ENCODE data around the gene PKIB.

The PKIB gene

DNA sequence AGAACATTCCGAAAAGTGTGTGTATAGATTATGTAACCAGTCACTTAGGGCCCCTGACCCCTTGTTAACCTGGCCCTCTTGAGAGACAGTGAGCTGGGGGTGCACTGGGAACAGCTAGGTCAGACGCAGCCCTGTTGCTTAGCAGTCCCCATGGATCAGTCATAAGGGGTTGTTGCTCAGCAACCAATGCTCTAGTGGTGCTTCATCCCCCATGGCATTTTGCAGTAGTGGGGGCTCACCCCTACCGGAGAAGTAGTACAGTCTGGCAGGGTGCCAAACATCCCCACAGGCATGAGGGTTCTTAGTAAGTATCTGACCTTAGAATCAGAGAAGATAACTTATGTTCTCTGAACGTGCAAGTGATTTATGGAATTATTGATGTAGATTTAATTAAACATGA, 12.3 kb downstream of the PKIB start:
- no peaks in the 10 kb centered on the region for H3K79me2 ChIP-seq
- no peak overlapping the region for H2AFZ ChIP-seq
- H3K4me2 ChIP-seq (ENCODE audit: low read length) = no peak overlapping the region
- H3K4me3 ChIP-seq (ENCODE audit: low read depth, low read length) = no peak overlapping the region
- TF ChIP-seq, protein P1, sequence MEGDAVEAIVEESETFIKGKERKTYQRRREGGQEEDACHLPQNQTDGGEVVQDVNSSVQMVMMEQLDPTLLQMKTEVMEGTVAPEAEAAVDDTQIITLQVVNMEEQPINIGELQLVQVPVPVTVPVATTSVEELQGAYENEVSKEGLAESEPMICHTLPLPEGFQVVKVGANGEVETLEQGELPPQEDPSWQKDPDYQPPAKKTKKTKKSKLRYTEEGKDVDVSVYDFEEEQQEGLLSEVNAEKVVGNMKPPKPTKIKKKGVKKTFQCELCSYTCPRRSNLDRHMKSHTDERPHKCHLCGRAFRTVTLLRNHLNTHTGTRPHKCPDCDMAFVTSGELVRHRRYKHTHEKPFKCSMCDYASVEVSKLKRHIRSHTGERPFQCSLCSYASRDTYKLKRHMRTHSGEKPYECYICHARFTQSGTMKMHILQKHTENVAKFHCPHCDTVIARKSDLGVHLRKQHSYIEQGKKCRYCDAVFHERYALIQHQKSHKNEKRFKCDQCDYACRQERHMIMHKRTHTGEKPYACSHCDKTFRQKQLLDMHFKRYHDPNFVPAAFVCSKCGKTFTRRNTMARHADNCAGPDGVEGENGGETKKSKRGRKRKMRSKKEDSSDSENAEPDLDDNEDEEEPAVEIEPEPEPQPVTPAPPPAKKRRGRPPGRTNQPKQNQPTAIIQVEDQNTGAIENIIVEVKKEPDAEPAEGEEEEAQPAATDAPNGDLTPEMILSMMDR (IDR thresholded peaks at IDR 0.05) = no peak
- no peaks in the 10 kb centered on the region for H3K36me3 ChIP-seq (ENCODE audit: control insufficient read depth, insufficient read depth, low read length)
- H3K9me3 ChIP-seq (ENCODE audit: control insufficient read depth, low read length) = no peaks in the 10 kb centered on the region
- peaks cover 3% of the 10 kb centered on the region for H3K4me1 ChIP-seq
- no peak overlapping the region for H3K27ac ChIP-seq
- no peaks in the 10 kb centered on the region for H3K27me3 ChIP-seq (ENCODE audit: control insufficient read depth, insufficient read depth, low read length)
- no peak overlapping the region for H3K9ac ChIP-seq

DNA sequence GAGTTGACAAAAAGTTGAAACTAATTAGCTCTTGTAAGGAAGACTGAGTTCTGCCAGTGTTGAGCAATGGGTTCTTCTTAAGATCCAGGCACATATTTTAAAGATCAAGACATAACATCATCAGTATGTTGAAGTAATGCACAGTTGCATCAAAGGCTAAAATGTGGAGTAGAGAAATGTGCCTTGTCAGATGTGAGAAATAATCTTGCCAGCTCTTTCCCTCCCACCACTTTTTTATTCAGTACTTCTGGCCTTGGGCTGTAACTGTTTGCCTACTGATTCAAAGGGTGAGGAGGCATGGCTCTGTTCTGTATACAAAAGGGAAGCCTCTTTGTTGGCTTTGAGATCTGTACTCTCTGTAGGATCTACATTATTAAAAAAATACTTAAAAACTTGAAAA, 13.1 kb downstream of the PKIB start:
- Histone ChIP-seq H2AFZ (no peak overlapping the region), H3K4me2 (ENCODE audit: low read length) (no peak overlapping the region), H3K27me3 (ENCODE audit: control insufficient read depth, insufficient read depth, low read length) (no peaks in the 10 kb centered on the region), H3K9ac (no peak overlapping the region), H3K4me3 (ENCODE audit: low read depth, low read length) (no peak overlapping the region), H3K27ac (no peak overlapping the region), H3K36me3 (ENCODE audit: control insufficient read depth, insufficient read depth, low read length) (no peaks in the 10 kb centered on the region), H3K4me1 (peaks cover 3% of the 10 kb centered on the region), H3K9me3 (ENCODE audit: control insufficient read depth, low read length) (no peaks in the 10 kb centered on the region), H3K79me2 (no peaks in the 10 kb centered on the region)
- TF ChIP-seq, protein P1 (IDR thresholded peaks at IDR 0.05) = no peak

DNA sequence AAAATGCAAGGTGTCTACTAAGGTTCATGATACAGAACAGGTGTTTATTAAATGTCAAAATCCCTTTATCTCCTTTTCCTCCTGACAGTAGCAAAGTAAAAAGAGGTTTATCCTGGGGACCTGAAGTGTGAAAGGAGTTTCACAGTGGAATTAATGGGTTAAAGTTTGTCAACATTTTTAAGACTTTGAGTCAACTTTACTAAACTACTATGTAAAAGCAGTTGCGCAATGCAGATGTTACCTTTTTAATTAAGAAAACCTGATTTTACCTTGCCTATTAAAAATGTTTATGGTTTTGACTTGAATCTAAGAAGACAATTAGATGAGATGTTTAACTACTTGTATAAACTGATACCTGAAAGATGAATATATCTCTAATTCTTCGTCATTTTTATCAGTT, 14.6 kb downstream of the PKIB start:
- H3K4me2 ChIP-seq (ENCODE audit: low read length) = no peak overlapping the region
- no peak overlapping the region for H3K9ac ChIP-seq
- no peaks in the 10 kb centered on the region for H3K79me2 ChIP-seq
- no peaks in the 10 kb centered on the region for H3K27me3 ChIP-seq (ENCODE audit: control insufficient read depth, insufficient read depth, low read length)
- no peak overlapping the region for H3K27ac ChIP-seq
- TF ChIP-seq, protein P1 (IDR thresholded peaks at IDR 0.05) = no peak
- no peak overlapping the region for H2AFZ ChIP-seq
- no peaks in the 10 kb centered on the region for H3K9me3 ChIP-seq (ENCODE audit: control insufficient read depth, low read length)
- H3K4me1 ChIP-seq = peaks cover 3% of the 10 kb centered on the region
- no peak overlapping the region for H3K4me3 ChIP-seq (ENCODE audit: low read depth, low read length)
- no peaks in the 10 kb centered on the region for H3K36me3 ChIP-seq (ENCODE audit: control insufficient read depth, insufficient read depth, low read length)

DNA sequence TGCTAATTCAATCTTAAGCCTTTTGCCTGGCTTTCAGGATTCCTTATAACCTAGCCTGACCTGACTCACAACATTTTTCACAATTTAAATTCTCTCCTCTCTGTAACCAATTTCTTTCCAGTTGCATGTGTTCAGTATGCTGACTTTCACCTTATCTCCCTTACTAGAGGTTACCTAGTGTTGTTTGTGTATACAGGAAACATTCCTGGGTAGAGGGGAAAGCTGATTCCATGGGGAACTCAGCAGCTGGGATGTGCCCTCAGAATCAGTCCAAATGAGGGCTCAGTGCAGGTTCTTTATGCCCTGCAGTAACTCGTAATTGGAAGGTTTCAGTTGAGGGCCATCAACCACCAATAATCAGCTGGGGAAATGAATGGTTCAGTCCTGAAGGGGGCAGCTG, 18.5 kb downstream of the PKIB start:
- TF ChIP-seq, protein P1 (IDR thresholded peaks at IDR 0.05) = no peak
- no peaks in the 10 kb centered on the region for H3K36me3 ChIP-seq (ENCODE audit: control insufficient read depth, insufficient read depth, low read length)
- no peak overlapping the region for H2AFZ ChIP-seq
- H3K4me2 ChIP-seq (ENCODE audit: low read length) = no peak overlapping the region
- no peaks in the 10 kb centered on the region for H3K9me3 ChIP-seq (ENCODE audit: control insufficient read depth, low read length)
- no peak overlapping the region for H3K9ac ChIP-seq
- no peak overlapping the region for H3K27ac ChIP-seq
- no peaks in the 10 kb centered on the region for H3K4me1 ChIP-seq
- H3K4me3 ChIP-seq (ENCODE audit: low read depth, low read length) = no peak overlapping the region
- H3K79me2 ChIP-seq = no peaks in the 10 kb centered on the region
- no peaks in the 10 kb centered on the region for H3K27me3 ChIP-seq (ENCODE audit: control insufficient read depth, insufficient read depth, low read length)

DNA sequence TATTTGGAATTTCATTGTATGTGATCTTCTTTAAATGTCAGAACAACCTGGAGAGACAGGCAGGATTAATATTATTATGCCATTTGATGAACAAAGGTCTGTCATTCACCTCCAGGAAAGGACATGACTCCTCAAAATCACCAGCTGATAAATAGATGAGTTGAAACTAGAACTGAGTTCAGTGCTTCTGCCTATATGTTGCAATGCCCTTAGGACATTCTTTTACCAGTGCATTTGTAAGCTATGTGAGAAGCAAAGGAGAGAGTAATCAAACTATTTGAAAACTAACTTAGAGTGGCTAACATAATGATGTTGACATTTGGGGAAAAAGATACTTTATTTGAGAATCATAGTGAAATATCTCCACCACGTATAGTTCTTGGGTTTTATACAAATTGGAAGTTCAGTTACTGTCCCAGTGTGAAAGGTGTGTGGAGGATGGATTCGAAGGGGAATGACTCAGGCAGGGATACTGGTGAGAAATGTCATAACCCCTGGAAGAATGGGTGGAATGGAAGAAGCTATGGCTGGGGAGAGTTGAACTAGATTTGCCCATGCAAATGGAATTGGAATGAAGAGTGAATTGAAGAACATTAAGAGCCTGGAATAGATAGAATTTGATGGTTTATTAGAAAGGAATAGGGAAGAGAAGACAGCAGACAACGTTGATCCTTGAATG, 21.5 kb downstream of the PKIB start:
- no peak overlapping the region for H3K9ac ChIP-seq
- H3K4me3 ChIP-seq (ENCODE audit: low read depth, low read length) = no peak overlapping the region
- no peaks in the 10 kb centered on the region for H3K4me1 ChIP-seq
- H3K9me3 ChIP-seq (ENCODE audit: control insufficient read depth, low read length) = no peaks in the 10 kb centered on the region
- no peak overlapping the region for H2AFZ ChIP-seq
- TF ChIP-seq, protein P1 (IDR thresholded peaks at IDR 0.05) = no peak
- no peaks in the 10 kb centered on the region for H3K36me3 ChIP-seq (ENCODE audit: control insufficient read depth, insufficient read depth, low read length)
- H3K27ac ChIP-seq = no peak overlapping the region
- no peaks in the 10 kb centered on the region for H3K79me2 ChIP-seq
- no peak overlapping the region for H3K4me2 ChIP-seq (ENCODE audit: low read length)
- H3K27me3 ChIP-seq (ENCODE audit: control insufficient read depth, insufficient read depth, low read length) = no peaks in the 10 kb centered on the region
